ENCODE results near the gene GABRG3. TPM values are rescaled to one million over a fixed set of nuclear protein-coding genes. Genes with fewer than 3 reads are reported as not detected.

The GABRG3 gene
- total RNA-seq, 1 donor from 2014 or later, result not detected

- intact Hi-C loops (cut with micrococcal nuclease), result no loop called here
- DNase-seq (no peak), ATAC-seq (no peak)
Observed at GRCh38 chr15:27258287-27258686, 287.3 kb downstream of the GABRG3 start.

GRCh38 chr15:27260523-27260922, 289.5 kb downstream of the GABRG3 start:
- intact Hi-C loops (cut with micrococcal nuclease), result no loop called here
- DNase-seq, result no peak
- no peak for ATAC-seq

GRCh38 chr15:27268923-27269322, 297.9 kb downstream of the GABRG3 start:
- intact Hi-C loops (cut with micrococcal nuclease), result no loop called here
- DNase-seq (no peak), ATAC-seq (no peak)

DNA sequence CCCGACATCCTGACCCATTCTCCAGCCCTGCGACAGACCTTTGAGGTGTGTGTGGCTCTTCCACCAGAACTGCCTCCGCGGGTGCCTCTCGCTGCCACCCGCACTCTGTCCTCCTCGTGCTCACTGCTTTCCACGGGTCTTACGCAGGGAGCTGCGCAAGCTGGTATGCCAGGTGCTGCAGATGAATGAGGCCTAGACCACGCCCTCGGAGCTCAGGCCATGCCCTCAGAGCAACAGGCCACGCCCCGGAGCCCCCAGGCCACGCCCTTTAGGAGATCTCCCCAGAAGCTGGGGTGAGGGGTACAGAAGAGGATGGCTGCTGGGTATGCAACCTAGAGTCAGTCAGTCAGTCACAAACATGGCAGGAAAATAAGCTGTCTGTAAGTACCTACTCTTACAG, 300.3 kb downstream of the GABRG3 start:
- intact Hi-C loops (cut with micrococcal nuclease), result no loop called here
- no peak for ATAC-seq
- no peak for DNase-seq

DNA sequence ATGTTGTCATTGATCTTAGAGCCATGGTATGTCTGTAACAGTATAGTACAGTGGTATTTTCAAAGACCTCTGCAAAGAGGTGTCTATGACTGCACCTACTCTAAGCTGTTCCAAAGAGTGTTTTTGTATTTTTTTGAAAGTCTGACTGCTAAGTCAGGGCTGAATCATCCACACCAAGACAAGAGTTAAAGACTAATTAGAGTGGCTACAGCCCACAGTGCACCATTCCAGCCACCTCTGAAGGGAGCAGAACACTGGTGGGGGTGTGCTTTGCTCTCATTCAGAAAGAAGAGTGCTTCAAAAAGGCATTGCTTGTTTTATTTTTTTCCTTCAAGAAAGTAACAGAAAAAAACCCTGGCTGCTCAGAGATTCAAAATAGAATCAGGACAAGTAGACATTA, 301.4 kb downstream of the GABRG3 start:
- intact Hi-C loops (cut with micrococcal nuclease), result no loop called here
- ATAC-seq, result no peak
- no peak for DNase-seq

DNA sequence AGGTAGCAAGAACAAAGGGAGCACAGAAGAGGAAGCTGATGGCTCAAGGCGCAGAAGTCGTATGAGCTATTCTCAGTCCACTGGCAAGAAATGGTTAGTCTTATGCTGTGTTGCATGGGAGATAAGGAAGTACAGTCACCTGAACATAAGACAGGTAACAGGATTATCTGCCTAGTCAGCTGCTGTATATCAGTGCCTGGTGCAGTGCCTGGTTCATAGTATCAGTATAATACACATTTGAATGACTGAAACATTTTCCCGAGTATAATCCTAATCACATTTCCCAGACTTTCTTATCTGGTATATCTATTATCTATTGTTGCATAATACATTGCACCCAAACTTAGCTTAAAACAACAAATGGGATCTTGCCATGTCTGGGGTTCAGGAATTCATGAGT, 302.5 kb downstream of the GABRG3 start:
- intact Hi-C loops (cut with micrococcal nuclease), result no loop called here
- ATAC-seq (no peak), DNase-seq (no peak)

DNA sequence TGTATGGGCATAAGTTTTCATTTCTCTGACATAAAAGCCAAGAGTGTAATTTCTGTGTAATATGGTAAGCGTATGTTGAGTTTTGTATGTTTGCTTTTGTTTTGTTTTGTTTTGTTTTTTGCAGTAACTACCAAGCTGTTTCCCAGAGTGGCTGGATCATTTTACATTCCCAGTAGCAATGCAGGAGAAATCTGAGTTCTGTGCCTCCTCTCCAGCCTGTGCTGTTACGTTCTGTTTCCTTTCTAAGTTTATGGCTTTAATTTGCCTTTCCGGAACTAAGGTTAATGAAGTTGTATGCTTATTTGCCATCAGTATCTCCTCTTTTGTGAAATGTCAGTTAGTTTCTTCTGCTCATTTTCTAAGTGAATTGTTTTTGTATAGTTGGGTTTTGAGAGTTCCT, 307.8 kb downstream of the GABRG3 start:
- DNase-seq (no peak), ATAC-seq (no peak)
- intact Hi-C loops (cut with micrococcal nuclease), result no loop called here

DNA sequence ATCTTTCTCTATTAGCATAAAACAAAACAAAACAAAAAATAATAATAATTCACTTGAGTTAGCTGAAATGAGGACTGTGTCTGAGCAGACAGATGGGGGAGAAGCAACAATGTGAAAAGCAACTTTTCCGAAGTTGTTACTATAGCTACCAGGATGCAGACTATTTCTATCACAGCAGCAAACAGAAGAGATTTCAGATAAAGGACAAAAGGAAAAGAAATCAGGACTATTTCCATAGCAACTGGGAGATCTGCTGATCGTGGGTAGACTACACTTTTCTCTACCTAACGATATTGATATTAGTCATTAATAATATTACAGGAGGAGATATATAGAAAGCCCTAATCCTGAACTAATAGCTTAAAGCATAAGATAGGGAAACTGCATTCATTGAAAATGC, 321.7 kb downstream of the GABRG3 start:
- DNase-seq (no peak), ATAC-seq (no peak)
- intact Hi-C loops (cut with micrococcal nuclease), result no loop called here

GRCh38 chr15:27293607-27294006, 322.6 kb downstream of the GABRG3 start:
- intact Hi-C loops (cut with micrococcal nuclease), result no loop called here
- no peak for ATAC-seq
- no peak for DNase-seq

GRCh38 chr15:27317736-27318135, 346.8 kb downstream of the GABRG3 start:
- ATAC-seq, result no peak
- intact Hi-C loops (cut with micrococcal nuclease), result no loop called here
- DNase-seq, result no peak

GRCh38 chr15:27323801-27324200, 352.8 kb downstream of the GABRG3 start:
- DNase-seq (no peak), ATAC-seq (no peak)
- intact Hi-C loops (cut with micrococcal nuclease), result no loop called here

DNA sequence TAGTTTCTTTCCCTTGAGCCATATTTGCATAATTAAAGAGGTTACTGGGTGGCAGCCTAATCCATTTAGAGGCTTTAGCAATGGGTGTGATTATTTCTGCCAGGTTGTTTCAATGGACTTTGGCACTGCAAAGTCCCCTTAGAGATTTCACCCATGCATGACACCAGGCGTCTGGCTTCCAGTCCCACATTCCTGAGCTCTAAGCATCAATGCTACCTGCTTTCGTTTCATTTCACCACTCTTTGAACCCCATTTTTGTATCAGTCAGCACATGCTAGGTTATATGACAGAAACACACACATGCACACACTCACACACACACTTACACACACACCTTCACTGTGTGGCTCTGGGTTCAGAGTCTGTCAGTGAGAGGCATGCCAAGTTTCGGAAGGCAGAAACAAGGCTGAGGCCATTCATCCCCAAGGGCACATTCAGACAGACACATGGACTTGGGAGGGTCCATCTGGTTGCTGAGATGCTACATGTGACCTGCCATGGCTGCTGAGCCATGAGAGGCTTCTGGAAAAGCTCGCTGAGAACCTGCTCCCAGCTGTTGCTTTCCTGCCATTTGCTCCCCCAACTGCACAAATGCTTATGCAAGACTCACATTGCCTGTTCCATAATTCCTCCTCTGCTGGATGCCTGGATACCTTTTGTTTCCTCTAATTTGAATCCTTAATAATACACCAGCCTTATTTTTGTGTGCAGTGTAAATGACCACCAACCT, 354.1 kb downstream of the GABRG3 start:
- ATAC-seq (no peak), DNase-seq (no peak)
- intact Hi-C loops (cut with micrococcal nuclease), result no loop called here

GRCh38 chr15:27327467-27328025, 356.6 kb downstream of the GABRG3 start:
- DNase-seq (no peak), ATAC-seq (no peak)
- intact Hi-C loops (cut with micrococcal nuclease), result no loop called here

GRCh38 chr15:27328186-27328585, 357.2 kb downstream of the GABRG3 start:
- intact Hi-C loops (cut with micrococcal nuclease), result no loop called here
- ATAC-seq, result no peak
- DNase-seq, result no peak

- DNase-seq (no peak), ATAC-seq (no peak)
- intact Hi-C loops (cut with micrococcal nuclease), result no loop called here
Observed at GRCh38 chr15:27328608-27329007, 357.6 kb downstream of the GABRG3 start.

GRCh38 chr15:27330326-27330725, 359.3 kb downstream of the GABRG3 start:
- ATAC-seq (no peak), DNase-seq (no peak)
- intact Hi-C loops (cut with micrococcal nuclease), result no loop called here

GRCh38 chr15:27336676-27337075, 365.7 kb downstream of the GABRG3 start:
- ATAC-seq, result no peak
- DNase-seq, result no peak
- intact Hi-C loops (cut with micrococcal nuclease), result no loop called here

GRCh38 chr15:27339138-27339537, 368.2 kb downstream of the GABRG3 start:
- intact Hi-C loops (cut with micrococcal nuclease), result no loop called here
- no peak for ATAC-seq
- no peak for DNase-seq

GRCh38 chr15:27341780-27342343, 370.9 kb downstream of the GABRG3 start:
- ATAC-seq (no peak), DNase-seq (no peak)
- intact Hi-C loops (cut with micrococcal nuclease), result no loop called here

GRCh38 chr15:27342991-27343390, 372.0 kb downstream of the GABRG3 start:
- DNase-seq (no peak), ATAC-seq (no peak)
- intact Hi-C loops (cut with micrococcal nuclease), result no loop called here

- ATAC-seq (no peak), DNase-seq (no peak)
- intact Hi-C loops (cut with micrococcal nuclease), result no loop called here
Observed at GRCh38 chr15:27352136-27352535, 381.2 kb downstream of the GABRG3 start.

All from left ventricle myocardium superior (tissue), 1 donor.